GM12878 (cell line): ENCODE measurements around the gene TAF4. TPM values are rescaled to one million over a fixed set of nuclear protein-coding genes. Genes with fewer than 3 reads are reported as not detected.

Experiments
- ATAC-seq: fragments of 200-7000 bp; cut with Tn5 transposase; 3 replicates; pipeline ENCODE4 v1.9.1; 2020; ENCODE audit warnings: mild to moderate bottlenecking, moderate library complexity
- BruUV-seq: library from RNA; stranded (reverse); fragments of 400-500 nt; replicated peaks from 2 replicates; lab custom pipeline; 2021; lab: Mats Ljungman, UMichigan
- CTCF ChIA-PET: fragments of 300-600 bp; sonication (Branson Sonifier 250); formaldehyde crosslinking; extraction: SDS; loops from one replicate; lab custom pipeline; 2021; ENCODE audit warnings: inconsistent platforms; lab: Yijun Ruan, JAX
- POLR2A ChIA-PET: fragments of 350-600 bp; formaldehyde crosslinking; extraction: SDS; loops from one replicate; lab custom pipeline; 2021; ENCODE audit warnings: inconsistent platforms; lab: Charles Lee
- RAD21 ChIA-PET: fragments of 300-600 bp; sonication (Branson Sonifier 250); formaldehyde crosslinking; loops from one replicate; lab custom pipeline; 2023; ENCODE audit warnings: antibody characterized with exemption; ENCODE audit not compliant: unreplicated experiment; lab: Charles Lee
- SMC1A ChIA-PET: fragments of 300-600 bp; sonication (Branson Sonifier 250); formaldehyde crosslinking; loops from one replicate; lab custom pipeline; 2023; ENCODE audit not compliant: unreplicated experiment, uncharacterized antibody; lab: Charles Lee
- DNase-seq: peaks from one replicate; pipeline ENCODE4 v3.0.0-alpha.2; 2011; ENCODE audit warnings: low read depth, low spot score
- FAIRE-seq: peaks from 3 replicates; lab custom pipeline; 2011; peaks lifted over from hg19 to GRCh38; lab: Jason Lieb, UNC
- H2AFZ ChIP-seq: 2 replicates; pipeline ENCODE4 v1.6.0; 2011; ENCODE audit warnings: low read depth, low read length, control low read depth; ENCODE audit not compliant: control insufficient read depth
- H3K27ac ChIP-seq: 2 replicates; pipeline ENCODE4 v1.5.1; 2011; ENCODE audit warnings: control low read depth; ENCODE audit not compliant: control insufficient read depth, insufficient read depth
- H3K27me3 ChIP-seq, 2 experiments: replicated peaks in 1 of 2; 2 replicates each; pipeline versions ENCODE4 v1.6.0 to v1.6.1; 2011; ENCODE audit warnings: low read length in 1 of 2; ENCODE audit not compliant: control insufficient read depth in 2 of 2, insufficient read depth in 2 of 2
- H3K36me3 ChIP-seq, 2 experiments: 2 replicates each; pipeline ENCODE4 v1.5.1; 2011; ENCODE audit warnings: low read length in 1 of 2; ENCODE audit not compliant: control insufficient read depth in 2 of 2, insufficient read depth in 2 of 2
- H3K4me1 ChIP-seq: 2 replicates; pipeline ENCODE4 v1.6.1; 2011; ENCODE audit warnings: mild to moderate bottlenecking, low read length, moderate library complexity, mixed read lengths; ENCODE audit not compliant: control insufficient read depth, insufficient read depth
- H3K4me2 ChIP-seq: 2 replicates; pipeline ENCODE4 v1.6.0; 2011; ENCODE audit warnings: control low read depth; ENCODE audit not compliant: control insufficient read depth, insufficient read depth
- H3K4me3 ChIP-seq: fragments of 200-600 bp; sonication (generic); 2 replicates; pipeline ENCODE4 v1.5.1; 2016
- H3K79me2 ChIP-seq: 2 replicates; pipeline ENCODE4 v1.6.0; 2011; ENCODE audit warnings: low read length; ENCODE audit not compliant: control insufficient read depth, insufficient read depth
- H3K9ac ChIP-seq: 2 replicates; pipeline ENCODE4 v1.8.0; 2011; ENCODE audit warnings: low read length, control low read depth, mixed read lengths; ENCODE audit not compliant: control insufficient read depth, insufficient read depth
- H3K9me3 ChIP-seq: replicated peaks from 3 replicates; pipeline ENCODE4 v1.5.1; 2011; ENCODE audit warnings: mild to moderate bottlenecking, low read length; ENCODE audit not compliant: control insufficient read depth, insufficient read depth
- H4K20me1 ChIP-seq: 2 replicates; pipeline ENCODE4 v1.6.0; 2011; ENCODE audit not compliant: control insufficient read depth, insufficient read depth
- CEBPZ ChIP-seq: fragments of 150-350 bp; IDR thresholded peaks from 2 replicates; pipeline ENCODE4 v1.6.1; 2016; ENCODE audit warnings: low read depth, low read length
- CUX1 ChIP-seq: IDR thresholded peaks from 2 replicates; pipeline ENCODE4 v1.6.1; 2012; ENCODE audit warnings: improper control_type of control experiment, low read depth, low read length; ENCODE audit not compliant: insufficient replicate concordance
- E2F8 ChIP-seq: fragments of 450-650 bp; IDR thresholded peaks from 2 replicates; pipeline ENCODE4 v1.6.1; 2018; ENCODE audit warnings: mild to moderate bottlenecking, low read depth, moderate library complexity; ENCODE audit not compliant: partially characterized antibody
- EED ChIP-seq: sonication (generic); IDR thresholded peaks from 2 replicates; pipeline ENCODE4 v1.6.1; 2016; ENCODE audit warnings: antibody characterized with exemption, low read depth
- KAT2A ChIP-seq: conservative IDR thresholded peaks from 2 replicates; pipeline ENCODE4 v1.6.1; 2011; ENCODE audit warnings: low read depth, low read length; ENCODE audit not compliant: control insufficient read depth
- SMAD5 ChIP-seq: IDR thresholded peaks from 2 replicates; pipeline ENCODE4 v1.6.1; 2016; ENCODE audit warnings: antibody characterized with exemption, low read depth
- TCF3 ChIP-seq: IDR thresholded peaks from 2 replicates; pipeline ENCODE4 v1.6.1; 2012; ENCODE audit warnings: low read depth, mild to moderate bottlenecking, low read length, borderline replicate concordance; ENCODE audit not compliant: insufficient read depth
- USF1 ChIP-seq: IDR thresholded peaks from 2 replicates; pipeline ENCODE4 v1.6.1; 2011; ENCODE audit warnings: borderline replicate concordance, low read depth, mild to moderate bottlenecking, moderate library complexity, mixed read lengths, low read length; ENCODE audit not compliant: insufficient read depth; ENCODE audit errors: extremely low read length
- YY1 ChIP-seq: IDR thresholded peaks from 2 replicates; pipeline ENCODE4 v1.6.1; 2011; ENCODE audit warnings: low read depth, mild to moderate bottlenecking, low read length
- WGBS: methylation state at CpG from one replicate; pipeline ENCODE4 v1.1.6; 2016; ENCODE audit warnings: low lambda C conversion rate; ENCODE audit not compliant: insufficient replicate concordance, insufficient coverage; ENCODE audit errors: missing lambda C conversion rate; 5-methylcytosine and 5-hydroxymethylcytosine counted together
- in situ Hi-C: fragments of 300-500 bp; cut with MboI; formaldehyde crosslinking; loops from 9 replicates; pipeline ENCODE4 v1.14.3; 2018; ENCODE audit warnings: mixed read lengths
- intact Hi-C: fragments of 100-400 bp; cut with micrococcal nuclease; formaldehyde crosslinking; loops from one replicate; pipeline ENCODE4 v1.14.2; 2022; ENCODE audit not compliant: unreplicated experiment
- polyA plus RNA-seq, 11 experiments: library from polyadenylated mRNA; depleted of rRNA in 4 of 11; unstranded in 6 of 11; stranded (reverse) in 5 of 11; fragments of >200 nt; fragmentation: Nextera tagmentation in 4 of 11; fragmentation: Illumina TruSeq in 1 of 11; extraction: Ambion mirVana in 4 of 11; extraction: Trizol in 1 of 11; gene quantifications; 1 replicate in 1 of 11; 2 replicates in 10 of 11; pipeline versions ENCODE4 v1.2.1 to v1.2.3, GENCODE V29; 2011 to 2016; ENCODE audit warnings: inconsistent platforms in 2 of 11, missing spikeins in 2 of 11, low read depth in 1 of 11
- total RNA-seq, 4 experiments: library from RNA; depleted of rRNA in 3 of 4; stranded (reverse); fragments of >200 nt in 3 of 4; fragmentation: Illumina TruSeq in 1 of 4; extraction: Trizol in 1 of 4; gene quantifications; 2 replicates each; pipeline versions ENCODE4 v1.2.1 to v1.2.3, GENCODE V29; 2013 to 2021

The TAF4 gene
- total and polyA plus RNA-seq, 10 of the 15 experiments (the other 5 are each of a cell fraction or from before 2014, with no cell fraction given): 0.39 to 16.9 (median 3.4) TPM

- ChIA-PET CTCF (no interaction called here), RAD21 (no interaction called here), POLR2A (no interaction called here), SMC1A (no interaction called here)
- Histone ChIP-seq H3K9ac (no peak overlapping the region), H4K20me1 (no peaks in the 10 kb centered on the region), H3K27me3 (no peaks in the 10 kb centered on the region), H3K4me2 (no peak overlapping the region), H3K79me2 (no peaks in the 10 kb centered on the region), H3K9me3 (no peaks in the 10 kb centered on the region), H2AFZ (no peak overlapping the region), H3K4me1 (no peaks in the 10 kb centered on the region), H3K4me3 (no peak overlapping the region), H3K36me3 (peaks cover 4 to 11% of the 10 kb centered on the region in 2 experiments), H3K27ac (no peak overlapping the region)
- BruUV-seq: no TSS peak
- FAIRE-seq: no peak
- intact Hi-C loops (no loop called here), in situ Hi-C loops (no loop called here)
- no peak for DNase-seq
- no peak for ATAC-seq
- WGBS: 97% methylated on average over 12 of the region's 12 CpGs
- TF ChIP-seq EED (no peak), USF1 (no peak), YY1 (no peak), CEBPZ (no peak), KAT2A (no peak), CUX1 (no peak), SMAD5 (no peak), TCF3 (no peak), E2F8 (no peak)
Observed at GRCh38 chr20:61979090-61979489, 86.6 kb downstream of the TAF4 start.
